ENCODE data around the gene PARD3. TPM values are rescaled to one million over a fixed set of nuclear protein-coding genes. Genes with fewer than 3 reads are reported as not detected.
"Not testable (repeated sequence)": the region's sequence is repeated elsewhere in the genome, so short reads cannot be mapped to it uniquely, and the experiment has no call there.

The PARD3 gene
- total RNA-seq, 1 donor from 2014 or later, result 34.1 TPM

GRCh38 chr10:34745244-34745643, 69.9 kb downstream of the PARD3 start:
- ATAC-seq, result no peak
- no peak for TF ChIP-seq CTCF (IDR thresholded peaks at IDR 0.05)

GRCh38 chr10:34744590-34744989, 70.5 kb downstream of the PARD3 start:
- no peaks in the 10 kb centered on the region for H3K27me3 ChIP-seq (ENCODE audit: low read depth)
- no peaks in the 10 kb centered on the region for H3K36me3 ChIP-seq
- peaks cover 22% of the 10 kb centered on the region for H3K4me1 ChIP-seq
- no peak overlapping the region for H3K27ac ChIP-seq
- no peaks in the 10 kb centered on the region for H3K9me3 ChIP-seq
- ATAC-seq, result no peak
- no peak overlapping the region for H3K4me3 ChIP-seq
- DNase-seq, result no peak
- no peak for TF ChIP-seq CTCF (IDR thresholded peaks at IDR 0.05)
- intact Hi-C loops (cut with DNase I), result no loop called here

More at GRCh38 chr10:34745244-34745643, 69.9 kb downstream of the PARD3 start:
- Histone ChIP-seq H3K27me3 (ENCODE audit: low read depth) (no peaks in the 10 kb centered on the region), H3K36me3 (no peaks in the 10 kb centered on the region), H3K4me3 (no peak overlapping the region), H3K4me1 (peaks cover 16% of the 10 kb centered on the region), H3K27ac (no peak overlapping the region), H3K9me3 (no peaks in the 10 kb centered on the region)
- intact Hi-C loops (cut with DNase I), result no loop called here
- no peak for DNase-seq

- ATAC-seq, result no peak
- intact Hi-C loops (cut with DNase I), result no loop called here
- Histone ChIP-seq H3K36me3 (no peaks in the 10 kb centered on the region), H3K9me3 (no peaks in the 10 kb centered on the region), H3K4me1 (peaks cover 29% of the 10 kb centered on the region), H3K4me3 (no peak overlapping the region), H3K27ac (no peak overlapping the region), H3K27me3 (ENCODE audit: low read depth) (no peaks in the 10 kb centered on the region)
- DNase-seq, result no peak
- TF ChIP-seq CTCF (IDR thresholded peaks at IDR 0.05), result no peak
Observed at GRCh38 chr10:34743814-34744213, 71.3 kb downstream of the PARD3 start.

- Histone ChIP-seq H3K36me3 (no peaks in the 10 kb centered on the region), H3K4me3 (no peak overlapping the region), H3K27ac (no peak overlapping the region), H3K27me3 (ENCODE audit: low read depth) (no peaks in the 10 kb centered on the region), H3K9me3 (no peaks in the 10 kb centered on the region), H3K4me1 (peaks cover 29% of the 10 kb centered on the region)
- DNase-seq (no peak), ATAC-seq (no peak)
- intact Hi-C loops (cut with DNase I), result no loop called here
- no peak for TF ChIP-seq CTCF (IDR thresholded peaks at IDR 0.05)
Observed at GRCh38 chr10:34742456-34742855, 72.6 kb downstream of the PARD3 start.

- peaks cover 29% of the 10 kb centered on the region for H3K4me1 ChIP-seq
- H3K27me3 ChIP-seq (ENCODE audit: low read depth); ATAC-seq; H3K4me3 ChIP-seq; H3K9me3 ChIP-seq; H3K36me3 ChIP-seq; intact Hi-C loops (cut with DNase I); DNase-seq; H3K27ac ChIP-seq: not testable (repeated sequence)
Observed at GRCh38 chr10:34741087-34741486, 74.0 kb downstream of the PARD3 start.

- intact Hi-C loops (cut with DNase I), result no loop called here
- Histone ChIP-seq H3K4me1 (peaks cover 29% of the 10 kb centered on the region), H3K4me3 (peak overlapping the region; percentile 17), H3K27ac (peak overlapping the region; percentile 10), H3K27me3 (ENCODE audit: low read depth) (no peaks in the 10 kb centered on the region), H3K36me3 (no peaks in the 10 kb centered on the region), H3K9me3 (no peaks in the 10 kb centered on the region)
- no peak for TF ChIP-seq CTCF (IDR thresholded peaks at IDR 0.05)
- ATAC-seq (peak in 1 of 2 donors; percentile 9), DNase-seq (no peak)
Observed at GRCh38 chr10:34740321-34740720, 74.8 kb downstream of the PARD3 start.

All from lower lobe of right lung (tissue), 2 donors.